Aorta (tissue), 5 donors: ENCODE results near the gene PCDH10. TPM values are rescaled to one million over a fixed set of nuclear protein-coding genes. Genes with fewer than 3 reads are reported as not detected.
A peak's percentile ranks its signal among the peaks of the same experiment; 100 is the strongest.

Source experiments
- ATAC-seq: fragments of 200-7000 bp; cut with Tn5 transposase; one replicate; pipeline ENCODE4 v1.9.1; 2022; ENCODE audit warnings: moderate library complexity; ENCODE audit not compliant: low FRiP score
- DNase-seq, 2 donors: peaks; one replicate each; pipeline ENCODE4 v3.0.0-alpha.2; 2020
- H3K27ac ChIP-seq, 2 donors: one replicate each; pipeline ENCODE4 v1.5.1; 2013; ENCODE audit warnings: low read length in 2 of 2, mild to moderate bottlenecking in 2 of 2, moderate library complexity in 2 of 2, control low read depth in 1 of 2, inconsistent platforms in 1 of 2, low read depth in 1 of 2
- H3K27me3 ChIP-seq, 2 donors: one replicate each; pipeline ENCODE4 v1.6.1; 2013; ENCODE audit warnings: control low read depth in 1 of 2, low read length in 1 of 2, mild to moderate bottlenecking in 1 of 2, moderate library complexity in 1 of 2; ENCODE audit not compliant: insufficient read depth in 2 of 2, control insufficient read depth in 1 of 2
- H3K36me3 ChIP-seq, 2 donors: one replicate each; pipeline ENCODE4 v1.6.1; 2013; ENCODE audit warnings: control low read depth in 1 of 2, low read length in 1 of 2, mild to moderate bottlenecking in 1 of 2; ENCODE audit not compliant: insufficient read depth in 2 of 2, control insufficient read depth in 1 of 2
- H3K4me1 ChIP-seq, 2 donors: one replicate each; pipeline ENCODE4 v1.6.1; 2013; ENCODE audit warnings: low read length in 2 of 2, control low read depth in 1 of 2, mild to moderate bottlenecking in 1 of 2, moderate library complexity in 1 of 2; ENCODE audit not compliant: insufficient read depth in 2 of 2, control insufficient read depth in 1 of 2
- H3K4me3 ChIP-seq, 2 donors: one replicate each; pipeline ENCODE4 v1.5.1; 2013; ENCODE audit warnings: low read length in 2 of 2, control low read depth in 1 of 2, mild to moderate bottlenecking in 1 of 2
- H3K9me3 ChIP-seq: one replicate; pipeline ENCODE4 v1.6.1; 2013; ENCODE audit warnings: mild to moderate bottlenecking, low read length; ENCODE audit not compliant: control insufficient read depth
- WGBS, 2 donors: extraction: QIAGEN DNeasy Blood & Tissue Kit; methylation state at CpG; one replicate each; pipeline ENCODE4 v1.1.7; 2013; 5-methylcytosine and 5-hydroxymethylcytosine counted together
- intact Hi-C, 2 donors: fragments of 100-400 bp; cut with DNase I; formaldehyde crosslinking; loops; one replicate each; pipeline versions ENCODE4 v1.14.2 to v1.15.0; 2022
- polyA plus RNA-seq, 2 donors: library from polyadenylated mRNA; stranded (reverse); fragments of 200-250 nt; gene quantifications; one replicate each; pipeline ENCODE4 v1.2.3, GENCODE V29; 2013
- total RNA-seq, 2 donors: library from RNA; stranded (reverse); fragmentation: NEBNext Ultra II Directional; extraction: Animal tissue kit (Norgen Biotek cat#: 25700); gene quantifications; one replicate each; pipeline ENCODE4 v1.2.1, GENCODE V29; 2021
- donor health status: healthy with polysubstance abuse.
- donor health status: Bipolar disorder and iron deficiency.
- donor health status: DM: no; HTN: no; CAD: no.
- donor health status: DM: no; HTN: no; CAD: no.
- donor health status: DM: yes; HTN: yes; CAD: no.

PCDH10 gene
- total and polyA plus RNA-seq, 4 donors = 5.0 to 23.0 (median 10.1) TPM

DNA sequence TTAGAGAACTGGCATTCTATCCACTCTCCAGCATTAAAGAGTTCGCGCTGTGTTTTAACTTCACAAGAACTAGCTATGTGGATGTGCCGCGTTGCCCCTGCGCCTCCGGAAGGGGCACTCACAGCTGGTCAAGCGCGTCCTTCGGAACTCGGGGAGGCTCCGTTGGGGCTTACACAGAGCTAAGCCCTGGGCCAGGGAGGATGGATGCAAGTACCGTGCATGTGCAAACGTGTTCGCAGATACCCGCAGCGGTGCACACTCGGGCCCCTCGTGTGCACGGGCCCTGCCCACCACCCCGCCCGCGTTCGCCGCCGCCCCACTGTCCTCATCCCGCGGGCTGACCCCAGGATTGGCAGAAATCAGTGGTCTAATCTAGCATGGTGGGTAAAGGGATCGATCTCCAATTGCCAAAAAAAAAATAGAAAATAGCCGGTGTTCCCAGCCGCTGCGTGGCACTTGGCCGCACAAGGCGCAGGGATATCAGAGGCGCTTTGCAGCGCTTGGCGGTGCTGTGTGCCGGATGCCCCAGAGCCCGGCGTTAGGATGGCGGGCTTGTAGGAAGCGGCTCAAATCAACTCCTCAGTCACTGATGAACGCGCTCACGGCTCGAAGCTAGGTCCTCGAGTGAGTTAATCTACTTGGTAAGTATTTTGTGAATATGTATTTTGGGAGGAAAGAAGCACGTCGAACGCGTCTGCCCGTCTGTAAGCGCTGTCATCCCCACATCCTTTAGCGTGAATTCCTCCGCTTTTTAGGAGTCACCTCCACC is 989 bp upstream of the PCDH10 start:
- intact Hi-C loops = loop anchor here in 1 of 2 donors (2.0 to 10.0 kb wide), 2 partner anchors 337 to 1757 kb away; no protein-coding TSS in a partner anchor
- WGBS, 2 donors = 0 to 1% methylated on average over 54 of the region's 54 CpGs
- H3K27me3 ChIP-seq = no peaks in the 10 kb centered on the region
- no peaks in the 10 kb centered on the region for H3K4me1 ChIP-seq
- DNase-seq (peak; percentile 60 to 82), ATAC-seq (peak; percentile 65)
- peak overlapping the region; percentile 2 to 5 for H3K27ac ChIP-seq
- H3K36me3 ChIP-seq = no peaks in the 10 kb centered on the region
- H3K9me3 ChIP-seq = no peaks in the 10 kb centered on the region
- peak overlapping the region; percentile 46 to 56 for H3K4me3 ChIP-seq

DNA sequence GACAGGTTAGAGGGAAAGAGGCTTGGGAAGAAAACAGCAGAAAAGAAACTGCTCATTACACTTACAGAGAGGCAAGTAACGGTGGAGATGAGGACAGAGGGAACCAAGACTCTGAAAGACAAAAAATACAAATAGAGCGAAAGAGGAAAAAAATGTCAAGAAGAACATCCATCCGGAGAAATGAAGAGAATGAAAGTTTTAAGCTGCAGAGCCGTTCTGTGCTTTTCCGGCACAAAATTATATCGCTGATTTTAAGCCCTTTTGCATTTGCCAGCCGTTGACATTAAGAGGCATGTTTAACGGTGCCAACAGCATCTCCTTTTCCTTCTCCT is 236 bp downstream of the PCDH10 start:
- no peak for ATAC-seq
- DNase-seq = no peak
- Histone ChIP-seq H3K27ac (no peak overlapping the region), H3K4me1 (no peaks in the 10 kb centered on the region), H3K27me3 (no peaks in the 10 kb centered on the region), H3K9me3 (no peaks in the 10 kb centered on the region), H3K4me3 (peak overlapping the region; percentile 44 to 58), H3K36me3 (no peaks in the 10 kb centered on the region)
- WGBS, 2 donors = 1% methylated on average over 8 of the region's 8 CpGs
- intact Hi-C loops = loop anchor here in 1 of 2 donors (10.0 kb wide), 1 partner anchor 1755 kb away; no protein-coding TSS in a partner anchor

DNA sequence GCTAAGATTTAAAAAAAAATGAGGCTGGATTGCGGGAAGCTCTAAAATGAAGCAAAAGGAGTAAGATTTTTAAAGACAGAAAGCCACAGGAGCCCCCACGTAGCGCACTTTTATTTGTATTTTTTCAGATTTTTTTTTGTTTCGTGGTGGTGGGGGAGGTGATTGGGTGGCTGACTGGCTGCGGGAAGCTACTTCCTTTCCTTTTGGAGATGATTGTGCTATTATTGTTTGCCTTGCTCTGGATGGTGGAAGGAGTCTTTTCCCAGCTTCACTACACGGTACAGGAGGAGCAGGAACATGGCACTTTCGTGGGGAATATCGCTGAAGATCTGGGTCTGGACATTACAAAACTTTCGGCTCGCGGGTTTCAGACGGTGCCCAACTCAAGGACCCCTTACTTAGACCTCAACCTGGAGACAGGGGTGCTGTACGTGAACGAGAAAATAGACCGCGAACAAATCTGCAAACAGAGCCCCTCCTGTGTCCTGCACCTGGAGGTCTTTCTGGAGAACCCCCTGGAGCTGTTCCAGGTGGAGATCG is 908 bp downstream of the PCDH10 start:
- H3K27ac ChIP-seq = no peak overlapping the region
- no peaks in the 10 kb centered on the region for H3K36me3 ChIP-seq
- H3K4me3 ChIP-seq = peak overlapping the region; percentile 44 to 58
- intact Hi-C loops = loop anchor here (2.0 to 10.0 kb wide), 5 partner anchors 37 to 1755 kb away; partner anchors contain the start of gene PABPC4L (in 1 of the 2)
- H3K9me3 ChIP-seq = no peaks in the 10 kb centered on the region
- H3K4me1 ChIP-seq = no peaks in the 10 kb centered on the region
- no peak for ATAC-seq
- no peak for DNase-seq
- H3K27me3 ChIP-seq = no peaks in the 10 kb centered on the region
- 1 to 2% methylated on average over 17 of the region's 17 CpGs for WGBS, 2 donors

DNA sequence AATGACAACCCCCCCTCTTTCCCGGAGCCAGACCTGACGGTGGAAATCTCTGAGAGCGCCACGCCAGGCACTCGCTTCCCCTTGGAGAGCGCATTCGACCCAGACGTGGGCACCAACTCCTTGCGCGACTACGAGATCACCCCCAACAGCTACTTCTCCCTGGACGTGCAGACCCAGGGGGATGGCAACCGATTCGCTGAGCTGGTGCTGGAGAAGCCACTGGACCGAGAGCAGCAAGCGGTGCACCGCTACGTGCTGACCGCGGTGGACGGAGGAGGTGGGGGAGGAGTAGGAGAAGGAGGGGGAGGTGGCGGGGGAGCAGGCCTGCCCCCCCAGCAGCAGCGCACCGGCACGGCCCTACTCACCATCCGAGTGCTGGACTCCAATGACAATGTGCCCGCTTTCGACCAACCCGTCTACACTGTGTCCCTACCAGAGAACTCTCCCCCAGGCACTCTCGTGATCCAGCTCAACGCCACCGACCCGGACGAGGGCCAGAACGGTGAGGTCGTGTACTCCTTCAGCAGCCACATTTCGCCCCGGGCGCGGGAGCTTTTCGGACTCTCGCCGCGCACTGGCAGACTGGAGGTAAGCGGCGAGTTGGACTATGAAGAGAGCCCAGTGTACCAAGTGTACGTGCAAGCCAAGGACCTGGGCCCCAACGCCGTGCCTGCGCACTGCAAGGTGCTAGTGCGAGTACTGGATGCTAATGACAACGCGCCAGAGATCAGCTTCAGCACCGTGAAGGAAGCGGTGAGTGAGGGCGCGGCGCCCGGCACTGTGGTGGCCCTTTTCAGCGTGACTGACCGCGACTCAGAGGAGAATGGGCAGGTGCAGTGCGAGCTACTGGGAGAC is 1.6 kb downstream of the PCDH10 start:
- Histone ChIP-seq H3K36me3 (no peaks in the 10 kb centered on the region), H3K4me1 (no peaks in the 10 kb centered on the region), H3K9me3 (no peaks in the 10 kb centered on the region), H3K27me3 (no peaks in the 10 kb centered on the region), H3K27ac (peak overlapping the region in 1 of 2 donors; percentile 23), H3K4me3 (peak overlapping the region; percentile 44 to 58)
- intact Hi-C loops = loop anchor here in 1 of 2 donors (2.0 to 5.0 kb wide), 4 partner anchors 37 to 1052 kb away; partner anchors contain the start of gene PABPC4L
- no peak for ATAC-seq
- WGBS, 2 donors = 1% methylated on average over 63 of the region's 63 CpGs
- peak; percentile 50 to 79 for DNase-seq

DNA sequence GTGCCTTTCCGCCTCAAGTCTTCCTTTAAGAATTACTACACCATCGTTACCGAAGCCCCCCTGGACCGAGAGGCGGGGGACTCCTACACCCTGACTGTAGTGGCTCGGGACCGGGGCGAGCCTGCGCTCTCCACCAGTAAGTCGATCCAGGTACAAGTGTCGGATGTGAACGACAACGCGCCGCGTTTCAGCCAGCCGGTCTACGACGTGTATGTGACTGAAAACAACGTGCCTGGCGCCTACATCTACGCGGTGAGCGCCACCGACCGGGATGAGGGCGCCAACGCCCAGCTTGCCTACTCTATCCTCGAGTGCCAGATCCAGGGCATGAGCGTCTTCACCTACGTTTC is 2.2 kb downstream of the PCDH10 start:
- ATAC-seq = no peak

DNA sequence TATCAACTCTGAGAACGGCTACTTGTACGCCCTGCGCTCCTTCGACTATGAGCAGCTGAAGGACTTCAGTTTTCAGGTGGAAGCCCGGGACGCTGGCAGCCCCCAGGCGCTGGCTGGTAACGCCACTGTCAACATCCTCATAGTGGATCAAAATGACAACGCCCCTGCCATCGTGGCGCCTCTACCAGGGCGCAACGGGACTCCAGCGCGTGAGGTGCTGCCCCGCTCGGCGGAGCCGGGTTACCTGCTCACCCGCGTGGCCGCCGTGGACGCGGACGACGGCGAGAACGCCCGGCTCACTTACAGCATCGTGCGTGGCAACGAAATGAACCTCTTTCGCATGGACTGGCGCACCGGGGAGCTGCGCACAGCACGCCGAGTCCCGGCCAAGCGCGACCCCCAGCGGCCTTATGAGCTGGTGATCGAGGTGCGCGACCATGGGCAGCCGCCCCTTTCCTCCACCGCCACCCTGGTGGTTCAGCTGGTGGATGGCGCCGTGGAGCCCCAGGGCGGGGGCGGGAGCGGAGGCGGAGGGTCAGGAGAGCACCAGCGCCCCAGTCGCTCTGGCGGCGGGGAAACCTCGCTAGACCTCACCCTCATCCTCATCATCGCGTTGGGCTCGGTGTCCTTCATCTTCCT is 2.7 kb downstream of the PCDH10 start:
- intact Hi-C loops = loop anchor here in 1 of 2 donors (2.0 to 5.0 kb wide), 4 partner anchors 35 to 1050 kb away; partner anchors contain the start of gene PABPC4L
- H3K27me3 ChIP-seq = no peaks in the 10 kb centered on the region
- WGBS, 2 donors = 0 to 1% methylated on average over 62 of the region's 62 CpGs
- no peaks in the 10 kb centered on the region for H3K36me3 ChIP-seq
- H3K4me1 ChIP-seq = no peaks in the 10 kb centered on the region
- DNase-seq (peak; percentile 45 to 81), ATAC-seq (peak; percentile 28)
- peak overlapping the region; percentile 7 to 23 for H3K27ac ChIP-seq
- peak overlapping the region; percentile 44 to 58 for H3K4me3 ChIP-seq
- no peaks in the 10 kb centered on the region for H3K9me3 ChIP-seq

More for the DNA sequence above, 2.2 kb downstream of the PCDH10 start:
- intact Hi-C loops = loop anchor here in 1 of 2 donors (2.0 to 5.0 kb wide), 4 partner anchors 36 to 1051 kb away; partner anchors contain the start of gene PABPC4L
- Histone ChIP-seq H3K27ac (peak overlapping the region; percentile 7 to 23), H3K4me3 (peak overlapping the region; percentile 44 to 58), H3K4me1 (no peaks in the 10 kb centered on the region), H3K36me3 (no peaks in the 10 kb centered on the region), H3K27me3 (no peaks in the 10 kb centered on the region), H3K9me3 (no peaks in the 10 kb centered on the region)
- DNase-seq = peak in 1 of 2 donors; percentile 77
- 1% methylated on average over 31 of the region's 31 CpGs for WGBS, 2 donors

DNA sequence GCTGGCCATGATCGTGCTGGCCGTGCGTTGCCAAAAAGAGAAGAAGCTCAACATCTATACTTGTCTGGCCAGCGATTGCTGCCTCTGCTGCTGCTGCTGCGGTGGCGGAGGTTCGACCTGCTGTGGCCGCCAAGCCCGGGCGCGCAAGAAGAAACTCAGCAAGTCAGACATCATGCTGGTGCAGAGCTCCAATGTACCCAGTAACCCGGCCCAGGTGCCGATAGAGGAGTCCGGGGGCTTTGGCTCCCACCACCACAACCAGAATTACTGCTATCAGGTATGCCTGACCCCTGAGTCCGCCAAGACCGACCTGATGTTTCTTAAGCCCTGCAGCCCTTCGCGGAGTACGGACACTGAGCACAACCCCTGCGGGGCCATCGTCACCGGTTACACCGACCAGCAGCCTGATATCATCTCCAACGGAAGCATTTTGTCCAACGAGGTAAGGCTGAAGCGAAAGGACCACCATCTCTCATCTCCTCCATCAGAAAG is 3.3 kb downstream of the PCDH10 start:
- peak; percentile 42 to 76 for DNase-seq
- Histone ChIP-seq H3K4me3 (peak overlapping the region; percentile 44 to 58), H3K27me3 (no peaks in the 10 kb centered on the region), H3K36me3 (no peaks in the 10 kb centered on the region), H3K4me1 (no peaks in the 10 kb centered on the region), H3K27ac (peak overlapping the region; percentile 6 to 34), H3K9me3 (no peaks in the 10 kb centered on the region)
- intact Hi-C loops = loop anchor here in 1 of 2 donors (5.0 kb wide), 3 partner anchors 35 to 1050 kb away; partner anchors contain the start of gene PABPC4L
- 1% methylated on average over 25 to 26 of the region's 26 CpGs for WGBS, 2 donors
- no peak for ATAC-seq
